SIG-M5 (cell line): ENCODE data around the gene DUOXA1.
A peak's percentile ranks its signal among the peaks of the same experiment; 100 is the strongest.

Source experiments
- DNase-seq: peaks from one replicate; lab custom pipeline; 2025; lab: John Stamatoyannopoulos, UW

Gene DUOXA1

GRCh38 chr15:45129651-45130129, at the start of gene DUOXA1, which contains the start of gene DUOX1:
DUOXA1 (minus strand) TSS chr15:45129879; CDS start chr15:45123014, 6,865 bp downstream.
DUOX1 (plus strand) TSS chr15:45129994; CDS start chr15:45131967, 1,973 bp downstream.
- DNase-seq: no peak

- DNase-seq: no peak
Observed at GRCh38 chr15:45177285-45177684, 47.6 kb upstream of the DUOXA1 start.

- no peak for DNase-seq
Observed at GRCh38 chr15:45174577-45174976, 44.9 kb upstream of the DUOXA1 start.

- no peak for DNase-seq
Observed at GRCh38 chr15:45174069-45174468, 44.4 kb upstream of the DUOXA1 start.

GRCh38 chr15:45171912-45172311, 42.2 kb upstream of the DUOXA1 start:
- DNase-seq: no peak

GRCh38 chr15:45169608-45170480, 40.2 kb upstream of the DUOXA1 start:
- DNase-seq: no peak

GRCh38 chr15:45168751-45169551, 39.3 kb upstream of the DUOXA1 start:
- no peak for DNase-seq

- DNase-seq: no peak
Observed at GRCh38 chr15:45168286-45168685, 38.6 kb upstream of the DUOXA1 start.

GRCh38 chr15:45167631-45168205, 38.0 kb upstream of the DUOXA1 start:
- DNase-seq: no peak

GRCh38 chr15:45166834-45167630, 37.4 kb upstream of the DUOXA1 start:
- DNase-seq: peak; percentile 29

- no peak for DNase-seq
Observed at GRCh38 chr15:45165536-45165935, 35.9 kb upstream of the DUOXA1 start.

- no peak for DNase-seq
Observed at GRCh38 chr15:45164914-45165313, 35.2 kb upstream of the DUOXA1 start.

GRCh38 chr15:45163508-45163856, 33.8 kb upstream of the DUOXA1 start:
- DNase-seq: no peak

GRCh38 chr15:45162771-45163507, 33.3 kb upstream of the DUOXA1 start:
- DNase-seq: no peak

GRCh38 chr15:45161666-45162065, 32.0 kb upstream of the DUOXA1 start:
- DNase-seq: no peak

GRCh38 chr15:45157974-45158373, 28.3 kb upstream of the DUOXA1 start:
- DNase-seq: no peak

- DNase-seq: no peak
Observed at GRCh38 chr15:45156744-45157455, 27.2 kb upstream of the DUOXA1 start.

- DNase-seq: no peak
Observed at GRCh38 chr15:45155739-45156138, 26.1 kb upstream of the DUOXA1 start.

- no peak for DNase-seq
Observed at GRCh38 chr15:45151998-45152828, 22.5 kb upstream of the DUOXA1 start.
